H9 (cell line): ENCODE results near the gene TAGLN. TPM values are rescaled to one million over a fixed set of nuclear protein-coding genes. Genes with fewer than 3 reads are reported as not detected.

ENCODE experiments used
- DNase-seq: peaks from one replicate; pipeline ENCODE4 v3.0.0-alpha.2; 2017
- H2AFZ ChIP-seq: one replicate; pipeline ENCODE4 v1.6.1; 2013; ENCODE audit warnings: mild to moderate bottlenecking, low read length, control low read depth, moderate library complexity
- H2AK5ac ChIP-seq: 2 replicates; pipeline ENCODE4 v1.6.1; 2013; ENCODE audit warnings: low read length, control low read depth, mixed read lengths; ENCODE audit not compliant: insufficient read length
- H2BK120ac ChIP-seq: one replicate; pipeline ENCODE4 v1.6.1; 2013; ENCODE audit warnings: low read depth, mild to moderate bottlenecking, low read length, control low read depth, inconsistent platforms; ENCODE audit not compliant: poor library complexity, severe bottlenecking
- H2BK12ac ChIP-seq: 2 replicates; pipeline ENCODE4 v1.6.1; 2013; ENCODE audit warnings: low read length, control low read depth, mixed read lengths, low read depth; ENCODE audit not compliant: insufficient read length
- H2BK15ac ChIP-seq: 2 replicates; pipeline ENCODE4 v1.6.1; 2013; ENCODE audit warnings: low read depth, low read length, control low read depth
- H2BK20ac ChIP-seq: one replicate; pipeline ENCODE4 v1.6.1; 2013; ENCODE audit warnings: low read depth, mild to moderate bottlenecking, low read length, control low read depth, inconsistent platforms; ENCODE audit not compliant: poor library complexity, severe bottlenecking
- H2BK5ac ChIP-seq: 2 replicates; pipeline ENCODE4 v1.6.1; 2013; ENCODE audit warnings: low read length, control low read depth, mixed read lengths; ENCODE audit not compliant: insufficient read length
- H3K14ac ChIP-seq: 2 replicates; pipeline ENCODE4 v1.6.1; 2013; ENCODE audit warnings: low read length, control low read depth; ENCODE audit not compliant: insufficient read depth
- H3K18ac ChIP-seq: 2 replicates; pipeline ENCODE4 v1.6.1; 2013; ENCODE audit warnings: low read depth, mild to moderate bottlenecking, mixed read lengths, low read length, control low read depth; ENCODE audit not compliant: insufficient read length
- H3K23ac ChIP-seq: 2 replicates; pipeline ENCODE4 v1.6.1; 2013; ENCODE audit warnings: low read length, control low read depth, mixed read lengths, low read depth; ENCODE audit not compliant: insufficient read length
- H3K23me2 ChIP-seq: 2 replicates; pipeline ENCODE4 v1.6.1; 2013; ENCODE audit warnings: low read depth, mild to moderate bottlenecking, mixed read lengths, low read length, control low read depth; ENCODE audit not compliant: insufficient read length, poor library complexity, severe bottlenecking
- H3K27ac ChIP-seq: 2 replicates; pipeline ENCODE4 v1.5.1; 2013; ENCODE audit warnings: low read length, control low read depth, mixed read lengths, low read depth; ENCODE audit not compliant: insufficient read length
- H3K27me3 ChIP-seq: 2 replicates; pipeline ENCODE4 v1.6.1; 2013; ENCODE audit warnings: low read length, control low read depth, inconsistent platforms; ENCODE audit not compliant: insufficient read depth
- H3K4ac ChIP-seq: 2 replicates; pipeline ENCODE4 v1.6.1; 2013; ENCODE audit warnings: low read depth, mild to moderate bottlenecking, control low read depth, inconsistent platforms, low read length, moderate library complexity
- H3K4me1 ChIP-seq: 2 replicates; pipeline ENCODE4 v1.6.1; 2013; ENCODE audit warnings: low read length, control low read depth, inconsistent platforms; ENCODE audit not compliant: insufficient read depth
- H3K4me2 ChIP-seq: 2 replicates; pipeline ENCODE4 v1.6.1; 2013; ENCODE audit warnings: low read length, control low read depth, mixed read lengths; ENCODE audit not compliant: insufficient read length, insufficient read depth
- H3K56ac ChIP-seq: 2 replicates; pipeline ENCODE4 v1.6.1; 2013; ENCODE audit warnings: low read depth, mild to moderate bottlenecking, mixed read lengths, low read length, control low read depth; ENCODE audit not compliant: insufficient read length
- H3K79me1 ChIP-seq: 2 replicates; pipeline ENCODE4 v1.6.1; 2013; ENCODE audit warnings: low read depth, mild to moderate bottlenecking, moderate library complexity, low read length, control low read depth, inconsistent platforms; ENCODE audit not compliant: insufficient read depth, poor library complexity, severe bottlenecking
- H3K79me2 ChIP-seq: 2 replicates; pipeline ENCODE4 v1.6.1; 2013; ENCODE audit warnings: low read length, control low read depth, inconsistent platforms; ENCODE audit not compliant: insufficient read depth
- H3K9ac ChIP-seq: 2 replicates; pipeline ENCODE4 v1.6.1; 2013; ENCODE audit warnings: low read length, control low read depth, mixed read lengths; ENCODE audit not compliant: insufficient read length; ENCODE audit errors: extremely low read depth
- H3K9me3 ChIP-seq: one replicate; pipeline ENCODE4 v1.6.1; 2013; ENCODE audit warnings: low read depth, low read length, inconsistent platforms; ENCODE audit not compliant: control insufficient read depth
- H3T11ph ChIP-seq: one replicate; pipeline ENCODE4 v1.6.1; 2013; ENCODE audit warnings: mild to moderate bottlenecking, low read length, control low read depth, inconsistent platforms
- H4K20me1 ChIP-seq: one replicate; pipeline ENCODE4 v1.6.1; 2013; ENCODE audit not compliant: control insufficient read depth, insufficient read length, insufficient read depth
- H4K5ac ChIP-seq: 2 replicates; pipeline ENCODE4 v1.6.1; 2013; ENCODE audit warnings: low read depth, mild to moderate bottlenecking, mixed read lengths, low read length, control low read depth; ENCODE audit not compliant: insufficient read length
- H4K8ac ChIP-seq: replicated peaks from 2 replicates; pipeline ENCODE4 v1.6.1; 2013; ENCODE audit warnings: low read length, control low read depth, mixed read lengths, low read depth; ENCODE audit not compliant: insufficient read length
- H4K91ac ChIP-seq: 2 replicates; pipeline ENCODE4 v1.6.1; 2013; ENCODE audit warnings: low read depth, mild to moderate bottlenecking, moderate library complexity, mixed read lengths, low read length, control low read depth; ENCODE audit not compliant: insufficient read length
- H3K27ac Mint-ChIP-seq, 3 experiments: 2 replicates in 2 of 3; 3 replicates in 1 of 3; pipeline ENCODE4 v1.8.0; 2020 to 2021; ENCODE audit warnings: mixed read lengths in 3 of 3, mild to moderate bottlenecking in 1 of 3, moderate library complexity in 1 of 3
- H3K27me3 Mint-ChIP-seq: 2 replicates; pipeline ENCODE4 v1.8.0; 2021; ENCODE audit warnings: low read depth, mild to moderate bottlenecking, moderate library complexity, mixed read lengths
- H3K36me3 Mint-ChIP-seq, 3 experiments: 2 replicates in 2 of 3; 3 replicates in 1 of 3; pipeline ENCODE4 v1.8.0; 2020 to 2021; ENCODE audit warnings: low read depth in 3 of 3, mixed read lengths in 3 of 3; ENCODE audit not compliant: insufficient read depth in 1 of 3
- H3K4me1 Mint-ChIP-seq, 2 experiments: 2 replicates each; pipeline ENCODE4 v1.8.0; 2020; ENCODE audit warnings: mixed read lengths in 2 of 2
- H3K4me3 Mint-ChIP-seq, 2 experiments: 2 replicates in 1 of 2; 3 replicates in 1 of 2; pipeline ENCODE4 v1.8.0; 2020 to 2021; ENCODE audit warnings: mild to moderate bottlenecking in 2 of 2, mixed read lengths in 2 of 2, moderate library complexity in 1 of 2
- H3K9me3 Mint-ChIP-seq, 2 experiments: 2 replicates in 1 of 2; 3 replicates in 1 of 2; pipeline ENCODE4 v1.8.0; 2020; ENCODE audit warnings: mild to moderate bottlenecking in 2 of 2, mixed read lengths in 2 of 2, moderate library complexity in 1 of 2
- CTCF ChIP-seq: fragments of 200-600 bp; sonication (generic); conservative IDR thresholded peaks from 3 replicates; pipeline ENCODE4 v1.8.0; 2021; ENCODE audit warnings: antibody characterized with exemption, mild to moderate bottlenecking
- WGBS: extraction: QIAGEN DNeasy Blood & Tissue Kit; methylation state at CpG from one replicate; pipeline ENCODE4 v1.1.7; 2013; ENCODE audit warnings: missing lambda C conversion rate, low lambda C conversion rate, mixed read lengths; ENCODE audit not compliant: insufficient read length; ENCODE audit errors: extremely low coverage; 5-methylcytosine and 5-hydroxymethylcytosine counted together
- total RNA-seq: library from RNA; stranded (reverse); gene quantifications from 2 replicates; pipeline ENCODE4 v1.2.1, GENCODE V29; 2021

The TAGLN gene
- total RNA-seq, 1 experiment from 2014 or later: 176 TPM

DNA sequence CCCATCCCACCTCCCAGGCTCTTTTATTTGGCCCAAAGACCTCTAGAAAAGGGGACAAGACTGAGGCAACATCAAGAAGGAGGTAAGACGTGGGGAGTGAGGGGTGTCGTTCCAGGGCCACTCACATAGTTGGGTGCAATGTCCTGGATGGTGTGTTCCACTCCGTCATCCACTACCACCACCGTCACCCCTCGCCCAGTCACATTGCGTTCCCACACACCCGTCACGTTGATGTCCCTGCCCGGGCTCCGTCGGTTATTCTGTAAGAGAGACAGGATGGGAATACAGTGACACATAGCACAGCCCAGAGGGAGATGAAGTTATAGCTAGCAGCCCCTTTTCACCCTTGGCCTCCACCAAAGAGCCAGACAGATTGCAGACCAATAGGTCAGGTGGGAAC lies 28.9 kb downstream of the TAGLN start:
- H3K79me1 ChIP-seq: no peaks in the 10 kb centered on the region
- Mint-ChIP-seq H3K4me3 (no peak overlapping the region), H3K4me1 (peaks cover 11 to 13% of the 10 kb centered on the region in 2 experiments), H3K27me3 (no peaks in the 10 kb centered on the region; the same call in 1 of the 2 replicates), H3K27ac (peak overlapping the region in 2 of 3 experiments; percentile 17 to 63; a peak in 2 of 7 replicates), H3K36me3 (peaks cover 6 to 56% (median 25%) of the 10 kb centered on the region in 3 experiments; a peak in 6 of 7 replicates), H3K9me3 (no peaks in the 10 kb centered on the region)
- no peak overlapping the region for H4K5ac ChIP-seq
- no peaks in the 10 kb centered on the region for H3K9me3 ChIP-seq
- H3K79me2 ChIP-seq: no peaks in the 10 kb centered on the region
- H4K20me1 ChIP-seq: no peaks in the 10 kb centered on the region
- H2AFZ ChIP-seq: no peak overlapping the region
- no peak overlapping the region for H2BK12ac ChIP-seq
- TF ChIP-seq CTCF: no peak
- H3K18ac ChIP-seq: no peak overlapping the region
- no peak overlapping the region for H2BK15ac ChIP-seq
- no peak overlapping the region for H3K27ac ChIP-seq
- peaks cover 12% of the 10 kb centered on the region for H3K23me2 ChIP-seq
- no peak overlapping the region for H3K14ac ChIP-seq
- no peak overlapping the region for H2AK5ac ChIP-seq
- H3K9ac ChIP-seq: no peak overlapping the region
- no peak overlapping the region for H4K91ac ChIP-seq
- no peak overlapping the region for H4K8ac ChIP-seq
- no peak overlapping the region for H3K4ac ChIP-seq
- H3K4me1 ChIP-seq: no peaks in the 10 kb centered on the region
- H2BK20ac ChIP-seq: no peak overlapping the region
- no peak overlapping the region for H3K4me2 ChIP-seq
- no peak overlapping the region for H3K56ac ChIP-seq
- no peaks in the 10 kb centered on the region for H3K27me3 ChIP-seq
- H3K23ac ChIP-seq: no peak overlapping the region
- no peak for DNase-seq
- H3T11ph ChIP-seq: no peak overlapping the region
- WGBS: no CpG with 5 or more reads among the region's 11 CpGs
- no peak overlapping the region for H2BK5ac ChIP-seq
- H2BK120ac ChIP-seq: no peak overlapping the region
